ENCODE data around the gene RAB40AL. TPM values are rescaled to one million over a fixed set of nuclear protein-coding genes. Genes with fewer than 3 reads are reported as not detected.

The RAB40AL gene
- total RNA-seq, 2 donors from 2014 or later = 1.0 to 1.5 TPM

DNA sequence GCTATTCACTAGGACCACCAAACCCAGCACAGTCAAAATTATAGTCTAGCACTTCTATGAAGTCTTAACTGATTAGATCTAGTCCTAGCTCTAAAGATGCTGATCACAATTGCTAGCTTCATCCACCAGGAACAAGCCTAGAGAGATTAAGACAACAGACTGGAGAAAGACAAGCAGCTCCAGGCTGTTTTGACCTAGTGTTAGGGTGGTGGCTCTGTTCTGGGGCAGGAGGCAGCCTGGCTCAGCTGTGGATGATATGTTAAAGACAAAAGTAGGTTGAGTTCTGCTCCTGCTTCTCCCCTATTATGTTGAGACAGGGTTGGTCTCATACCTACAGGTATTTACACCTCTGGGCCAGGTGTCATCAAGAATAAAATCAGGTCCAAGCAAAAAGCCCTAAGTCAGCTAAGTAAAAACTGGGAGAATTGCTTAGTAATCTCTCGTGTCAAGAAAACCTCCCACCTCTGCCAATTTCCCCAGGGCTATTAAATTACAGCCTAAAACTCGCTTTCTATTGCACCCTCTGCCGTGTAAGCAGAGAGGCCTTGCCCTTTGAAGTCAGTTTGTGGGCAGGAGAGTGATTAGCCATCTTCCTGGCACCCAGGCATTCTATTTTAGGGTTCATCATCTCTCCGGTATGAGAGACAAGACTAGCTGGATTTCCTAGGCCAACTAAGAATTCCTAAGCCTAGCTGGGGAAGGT, 39.9 kb downstream of the RAB40AL start:
- intact Hi-C loops (cut with DNase I, micrococcal nuclease) = no loop called here
- DNase-seq (no peak), ATAC-seq (no peak)

DNA sequence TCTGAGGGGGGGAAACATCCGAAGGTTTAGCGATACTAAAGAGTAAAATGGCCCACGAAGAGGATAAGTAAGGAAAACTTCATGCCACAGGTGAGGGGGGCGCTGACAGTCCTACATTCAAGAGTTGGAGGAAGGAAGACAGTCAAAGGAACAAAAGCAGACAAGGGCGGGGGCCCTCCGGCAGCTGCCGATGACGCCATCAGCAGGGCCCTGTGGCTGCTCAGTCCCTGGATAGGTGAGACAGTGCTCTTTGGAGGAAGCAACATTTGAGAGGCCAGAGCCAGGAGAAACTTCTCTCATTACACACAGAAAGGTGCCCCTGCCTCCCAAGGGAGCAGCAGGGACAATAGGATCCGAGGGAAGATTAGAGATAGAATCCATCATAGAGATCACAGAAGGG, 41.5 kb downstream of the RAB40AL start:
- no peak for DNase-seq
- intact Hi-C loops (cut with DNase I, micrococcal nuclease) = no loop called here
- ATAC-seq = no peak

DNA sequence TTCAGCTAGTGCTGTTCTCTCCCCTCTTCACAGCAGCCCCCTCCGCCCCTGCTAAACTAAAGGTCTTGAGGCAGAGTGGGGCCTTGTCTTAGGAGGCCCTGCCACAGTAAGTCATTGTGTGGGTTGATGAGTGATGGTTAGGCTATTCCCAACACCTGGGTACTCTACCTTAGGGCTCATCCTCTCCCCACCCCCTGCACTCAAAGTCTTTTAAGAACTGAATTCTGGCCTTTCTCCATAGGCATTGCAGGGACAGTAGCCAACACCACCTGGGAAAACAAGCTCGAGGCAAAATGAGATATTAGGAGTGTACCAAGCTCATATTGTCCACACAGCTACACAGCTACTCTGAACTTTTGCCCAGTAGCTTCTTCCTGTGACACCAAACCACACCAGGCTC, 42.5 kb downstream of the RAB40AL start:
- intact Hi-C loops (cut with DNase I, micrococcal nuclease) = no loop called here
- DNase-seq = no peak
- ATAC-seq = no peak

DNA sequence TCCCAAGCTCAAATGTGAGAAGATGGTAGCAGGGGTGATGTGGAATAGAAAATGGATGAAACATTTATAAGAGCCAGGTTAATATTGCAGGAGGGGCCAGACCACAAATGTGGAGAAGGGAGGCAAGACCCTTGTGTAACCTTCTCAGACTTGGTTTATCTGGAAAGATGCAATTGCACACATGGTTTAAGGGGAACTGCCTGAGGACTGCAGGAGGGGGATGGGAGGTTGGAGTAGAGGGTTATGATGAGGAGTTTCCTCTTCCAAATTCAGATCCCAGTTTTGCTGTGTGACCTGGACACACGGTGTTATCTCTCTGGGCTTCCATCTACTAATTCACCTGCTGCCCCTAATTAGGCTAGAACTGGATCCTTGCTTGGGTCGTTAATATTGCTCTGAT, 46.1 kb downstream of the RAB40AL start:
- DNase-seq (no peak), ATAC-seq (no peak)
- intact Hi-C loops (cut with DNase I, micrococcal nuclease) = no loop called here

DNA sequence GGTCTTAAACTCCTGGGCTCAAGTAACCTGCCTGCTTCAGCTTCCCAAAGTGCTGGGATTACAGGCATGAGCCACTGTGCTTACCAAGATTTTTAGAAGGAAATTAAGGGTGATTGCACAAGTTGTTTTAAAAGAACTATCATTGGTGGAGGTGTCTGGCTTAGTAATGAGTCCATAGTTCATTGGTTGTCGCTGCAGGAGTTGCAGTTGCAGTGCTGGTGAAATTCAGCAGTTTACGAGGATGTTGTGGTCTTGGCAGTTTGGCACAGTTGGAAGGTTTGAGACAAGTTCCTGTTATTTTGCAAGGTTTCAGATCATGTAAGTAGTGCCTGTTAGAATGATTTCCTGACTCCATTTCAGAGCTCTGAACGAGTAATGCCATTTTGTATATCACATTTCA, 48.1 kb downstream of the RAB40AL start:
- ATAC-seq (no peak), DNase-seq (no peak)
- intact Hi-C loops (cut with DNase I, micrococcal nuclease) = no loop called here

Other genes with a start within 250 kb of the RAB40AL start
- 1 to 10 TPM; 1.5 to 4.4 TPM for gene GPRASP2, start 224.8 kb upstream of the RAB40AL start, total RNA-seq
- gene GPRASP3, start 216.5 kb upstream of the RAB40AL start, total RNA-seq = 1 to 10 TPM; 3.1 to 3.2 TPM
- gene BEX1, start 126.9 kb downstream of the RAB40AL start, total RNA-seq = 1 to 10 TPM; 1.2 to 1.6 TPM
- 1 to 10 TPM in 1 of 2 donors, under 1 TPM in 1; 0.47 to 1.0 TPM for gene NXF3, start 155.9 kb downstream of the RAB40AL start, total RNA-seq